CD4-positive, alpha-beta T cell treated with Interleukin-15 for 4 hours (primary cell): ENCODE measurements around the gene PLCD3.

Experiments
- DNase-seq: peaks from one replicate; pipeline ENCODE4 v3.0.0-alpha.2; 2020; ENCODE audit warnings: low spot score

The PLCD3 gene

GRCh38 chr17:45103269-45103795 lies 29.0 kb downstream of the PLCD3 start:
- DNase-seq = no peak

GRCh38 chr17:45102856-45103255 lies 29.5 kb downstream of the PLCD3 start:
- no peak for DNase-seq

DNA sequence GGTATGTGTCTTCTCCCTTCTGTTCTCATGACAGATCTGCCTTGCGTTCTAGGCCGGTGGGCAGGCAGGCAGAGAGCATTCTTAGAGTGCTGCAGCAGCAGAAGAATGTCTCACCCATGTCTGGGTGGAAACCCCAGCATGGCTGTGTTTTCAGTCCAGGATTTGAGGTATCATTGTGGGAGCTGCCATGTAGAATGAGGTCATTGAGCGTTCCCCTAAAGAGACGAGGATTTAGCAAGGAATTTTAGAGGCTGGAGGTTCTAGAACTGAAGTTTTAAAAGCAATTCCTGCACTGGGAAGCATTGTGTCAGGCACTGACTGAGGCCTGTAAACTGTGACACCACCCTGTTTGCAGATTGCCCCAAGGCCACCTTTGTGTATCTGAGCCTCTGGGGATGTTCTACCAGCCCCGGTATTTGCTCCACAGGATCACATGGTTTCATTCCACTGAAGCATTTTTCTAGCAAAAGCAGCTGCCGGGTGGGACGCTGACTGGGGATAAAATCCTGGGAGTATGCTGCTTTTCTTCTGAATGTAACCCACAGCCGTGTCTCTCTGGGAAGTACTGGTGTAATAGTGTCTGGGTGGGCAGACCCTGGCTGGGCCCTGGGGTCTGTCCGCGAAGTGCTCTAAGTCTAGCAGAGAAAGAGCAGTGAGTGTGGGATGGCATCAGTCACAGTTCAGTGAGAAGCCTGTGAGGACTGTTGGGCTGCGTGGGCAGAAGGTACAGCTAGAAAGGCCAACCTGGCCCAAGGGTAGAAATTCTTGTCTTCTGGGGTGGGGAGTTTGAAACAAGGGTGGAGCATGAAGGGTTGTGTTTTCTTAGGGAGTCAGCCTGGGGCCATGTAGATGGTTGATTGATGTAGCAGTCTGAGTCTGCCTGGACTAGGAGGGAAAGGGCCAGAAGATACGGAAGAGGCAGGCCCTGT lies 30.2 kb downstream of the PLCD3 start:
- no peak for DNase-seq

DNA sequence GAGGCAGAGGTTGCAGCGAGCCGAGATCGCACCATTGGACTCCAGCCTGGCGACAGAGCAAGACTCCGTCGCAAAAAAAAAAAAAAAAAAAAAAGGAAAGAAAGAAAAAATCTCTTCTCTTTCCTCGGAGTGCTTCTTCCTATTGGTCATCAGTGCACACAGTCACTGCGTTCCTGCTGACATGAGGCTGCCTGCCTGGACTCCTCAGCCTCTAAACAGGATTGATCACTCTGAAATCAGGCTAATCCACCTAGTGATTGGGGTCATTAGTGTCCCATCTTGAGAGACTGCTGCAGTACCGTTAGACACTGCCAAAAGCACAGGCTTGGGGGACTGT lies 30.8 kb downstream of the PLCD3 start:
- no peak for DNase-seq

GRCh38 chr17:45098869-45099616 lies 33.3 kb downstream of the PLCD3 start:
- DNase-seq = peak; percentile 68

DNA sequence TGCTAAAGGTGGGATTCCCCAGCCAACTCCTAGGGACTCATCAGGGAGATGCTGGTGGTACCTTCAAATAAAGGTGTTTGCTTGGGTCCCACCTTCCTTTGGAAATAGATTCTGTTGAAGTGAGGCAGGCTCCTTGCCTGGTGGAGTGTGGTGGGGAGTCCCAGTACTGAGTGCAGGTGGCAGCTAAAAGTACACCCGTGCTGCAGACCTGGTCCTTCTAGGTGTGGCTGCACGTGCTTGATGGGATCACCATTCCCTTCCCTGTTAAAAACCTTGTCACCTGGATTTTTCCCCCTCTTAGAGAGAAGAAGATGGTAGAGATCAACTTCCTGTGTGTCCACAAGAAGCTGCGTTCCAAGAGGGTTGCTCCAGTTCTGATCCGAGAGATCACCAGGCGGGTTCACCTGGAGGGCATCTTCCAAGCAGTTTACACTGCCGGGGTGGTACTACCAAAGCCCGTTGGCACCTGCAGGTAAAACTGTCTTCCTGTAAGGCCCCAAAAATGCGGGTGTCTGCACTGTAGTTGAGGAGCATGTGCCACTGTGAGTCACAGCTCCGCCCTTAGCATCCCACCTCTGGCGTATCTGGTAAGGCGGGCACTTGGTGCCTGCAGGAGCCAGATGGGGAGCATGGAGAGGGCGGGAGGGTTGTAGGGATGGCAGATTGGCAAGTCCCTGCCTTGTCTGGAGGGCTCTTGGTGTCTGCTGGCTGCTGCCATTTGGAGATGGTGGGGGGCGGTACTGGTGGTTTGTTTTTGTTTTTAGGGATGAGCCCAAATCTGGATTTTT lies 34.0 kb downstream of the PLCD3 start:
- no peak for DNase-seq

- no peak for DNase-seq
Observed at GRCh38 chr17:45096926-45097325, 35.4 kb downstream of the PLCD3 start.

DNA sequence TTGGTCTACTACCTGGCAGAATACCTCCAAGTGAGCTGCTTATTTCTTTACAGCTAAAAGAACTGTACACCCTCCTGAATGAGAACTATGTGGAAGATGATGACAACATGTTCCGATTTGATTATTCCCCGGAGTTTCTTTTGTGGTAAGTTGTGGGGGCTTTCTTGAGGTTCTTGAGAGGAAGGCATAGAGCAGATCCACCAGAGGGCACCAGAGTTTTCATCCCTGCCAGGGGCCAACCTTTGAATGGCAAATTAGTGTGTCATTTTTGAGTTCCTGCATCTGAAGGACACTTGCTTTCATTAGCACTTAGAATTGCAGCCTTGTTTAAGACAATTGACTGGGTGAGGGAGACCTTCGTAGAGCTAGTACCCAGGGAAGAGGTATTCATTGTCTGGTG lies 36.2 kb downstream of the PLCD3 start:
- DNase-seq = no peak

- DNase-seq = no peak
Observed at GRCh38 chr17:45093444-45094110, 38.7 kb downstream of the PLCD3 start.

DNA sequence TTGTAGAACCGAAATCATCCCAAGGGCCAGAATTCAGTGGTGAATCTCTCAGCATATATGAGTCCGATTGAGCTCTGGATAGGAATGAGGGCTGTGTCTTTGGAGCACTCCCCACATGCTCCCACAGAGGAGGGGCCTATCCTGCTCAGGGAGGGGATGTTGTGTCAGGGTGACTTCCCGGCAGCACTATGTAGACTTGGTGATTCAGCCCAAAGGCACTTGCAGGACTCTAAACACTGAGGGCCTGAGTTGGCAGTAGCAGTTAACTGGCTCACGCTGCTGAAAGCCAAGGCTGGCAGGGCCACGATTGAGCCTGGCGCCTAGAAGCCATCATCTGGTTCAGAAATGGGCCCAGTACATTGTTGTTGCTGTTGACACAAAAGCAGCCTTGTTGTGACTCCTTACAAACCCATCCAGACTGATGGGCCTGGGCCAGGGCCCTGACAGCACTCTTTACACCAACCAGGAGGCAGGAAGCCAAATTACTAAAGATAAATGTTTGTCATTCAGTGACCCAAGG lies 39.3 kb downstream of the PLCD3 start:
- DNase-seq = no peak

DNA sequence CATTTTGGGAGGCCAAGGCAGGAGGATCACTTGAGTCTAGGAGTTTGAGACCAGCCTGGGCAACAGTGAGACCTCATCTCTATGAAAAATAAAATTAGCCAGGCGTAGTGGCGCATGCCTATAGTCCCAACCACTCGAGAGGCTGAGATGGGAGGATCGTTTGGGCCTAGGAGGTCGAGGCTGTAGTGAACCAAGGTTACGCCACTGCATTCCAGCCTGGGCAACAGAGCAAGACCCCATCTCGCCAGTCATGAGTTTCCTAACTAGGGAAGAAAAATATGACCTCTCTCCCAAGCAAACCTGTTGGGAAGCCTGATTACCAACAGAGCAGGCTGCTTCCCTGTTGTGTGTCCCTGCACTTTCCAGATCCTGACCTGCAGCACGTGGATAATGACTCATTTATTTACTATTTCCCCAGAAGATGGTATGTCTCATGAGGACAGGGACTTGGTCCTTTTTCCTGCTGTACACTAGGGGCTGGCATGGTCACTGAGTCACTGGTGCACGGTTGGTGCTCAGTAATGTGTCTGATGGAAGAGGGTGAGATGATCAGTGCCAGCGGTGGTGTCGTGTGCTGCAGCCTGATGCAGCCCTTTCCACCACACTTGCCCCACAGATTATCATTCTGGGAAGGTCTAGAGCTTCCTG lies 40.4 kb downstream of the PLCD3 start:
- DNase-seq = no peak

DNA sequence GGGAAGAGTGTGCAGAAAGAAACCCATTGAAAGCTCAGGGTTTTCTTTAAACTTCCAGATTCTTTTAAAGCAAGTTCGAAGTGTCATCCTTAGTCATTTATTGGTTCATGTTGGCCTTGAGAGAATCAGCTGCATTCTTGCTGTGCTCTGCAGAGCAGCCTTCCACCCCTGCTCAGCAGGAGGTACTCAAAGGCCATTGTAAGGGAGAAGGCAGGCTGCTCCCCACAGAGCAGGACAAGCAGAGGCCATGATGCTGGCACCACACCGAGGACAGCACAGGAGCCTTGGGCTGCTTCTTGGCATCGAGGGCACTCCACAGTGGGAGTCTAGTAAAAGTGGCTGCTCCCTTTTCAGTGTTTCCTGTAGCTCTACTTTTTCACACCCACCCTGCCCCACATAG lies 41.6 kb downstream of the PLCD3 start:
- DNase-seq = no peak

- no peak for DNase-seq
Observed at GRCh38 chr17:45088741-45089140, 43.6 kb downstream of the PLCD3 start.

GRCh38 chr17:45087978-45088377 lies 44.3 kb downstream of the PLCD3 start:
- no peak for DNase-seq

DNA sequence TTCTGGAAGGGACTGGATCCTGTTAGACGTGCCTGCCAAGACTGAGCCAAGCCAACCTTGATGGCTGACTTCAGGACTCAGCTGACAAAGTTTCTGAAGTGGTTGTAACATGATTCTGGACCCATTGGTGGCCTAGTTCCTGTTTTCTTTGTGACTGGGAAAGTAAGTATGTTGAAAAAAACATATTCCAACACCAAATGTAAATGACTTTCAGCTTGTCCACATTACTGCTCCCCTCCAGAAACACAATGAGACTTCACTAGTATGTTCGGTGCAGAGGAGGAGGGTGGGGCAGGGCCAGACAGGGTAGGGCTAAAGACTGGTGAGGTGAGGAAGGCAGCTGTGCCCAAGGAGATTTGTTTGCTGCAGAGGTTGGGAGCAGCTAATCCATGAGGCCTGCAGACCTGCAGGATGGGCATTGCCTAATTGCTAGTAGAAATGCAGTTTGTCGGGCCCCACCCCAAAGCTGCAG lies 44.8 kb downstream of the PLCD3 start:
- DNase-seq = no peak

GRCh38 chr17:45086865-45087503 lies 45.3 kb downstream of the PLCD3 start:
- DNase-seq = no peak

- DNase-seq = no peak
Observed at GRCh38 chr17:45086391-45086790, 45.9 kb downstream of the PLCD3 start.

DNA sequence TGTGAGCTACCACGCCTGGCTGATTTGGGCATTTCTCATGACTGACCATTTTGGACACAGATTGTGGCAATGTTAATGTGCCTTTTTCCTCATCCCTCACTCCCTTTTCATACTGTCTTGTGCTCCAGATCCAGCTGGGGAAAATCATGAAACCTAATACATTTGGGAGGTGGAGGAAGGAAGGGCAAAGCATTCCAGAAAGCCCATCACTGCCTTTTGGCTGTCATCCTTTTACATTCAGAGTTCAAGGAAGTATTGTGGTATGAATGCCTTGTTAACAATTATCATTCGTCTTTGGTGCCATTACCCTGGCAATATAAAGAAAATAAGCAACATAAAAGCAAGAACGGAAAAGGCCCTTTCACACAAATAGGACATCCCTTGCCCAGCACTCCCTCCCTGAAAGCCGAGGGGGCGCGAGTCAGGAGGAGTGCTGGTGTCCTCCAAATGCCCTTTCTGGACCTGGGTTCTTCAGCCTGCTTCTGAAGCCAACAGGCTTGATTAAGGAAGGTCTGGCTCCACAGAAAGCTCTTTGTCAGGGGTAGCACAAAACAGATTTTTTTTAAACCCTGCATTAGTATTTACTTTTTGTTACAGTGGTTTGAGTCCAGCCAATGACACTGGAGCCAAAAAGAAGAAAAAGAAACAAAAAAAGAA lies 51.1 kb downstream of the PLCD3 start:
- DNase-seq = no peak

DNA sequence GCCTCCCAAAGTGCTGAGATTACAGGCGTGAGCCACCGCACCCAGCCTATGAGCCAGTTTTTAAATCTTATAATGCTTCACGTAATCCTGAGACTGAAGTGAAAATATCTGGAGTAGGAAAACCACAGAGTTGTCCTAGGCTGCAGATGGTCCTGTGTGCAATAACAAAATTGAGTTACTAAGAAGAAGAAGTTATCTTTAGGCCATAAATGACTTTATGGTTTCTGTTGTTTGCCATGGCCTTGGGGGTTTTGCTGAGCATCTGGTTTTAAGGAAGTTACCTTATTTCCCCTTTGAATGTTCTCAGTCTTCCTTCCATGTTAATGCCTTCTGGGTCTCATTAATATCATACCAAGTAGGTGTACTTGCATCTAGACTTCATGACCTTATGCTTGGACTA lies 54.7 kb downstream of the PLCD3 start:
- DNase-seq = no peak
